Posterior cingulate gyrus (tissue), 11 donors: ENCODE measurements around the gene TPSAB1.
"Not testable (repeated sequence)": the region's sequence is repeated elsewhere in the genome, so short reads cannot be mapped to it uniquely, and the experiment has no call there.

Experiments used
- DNase-seq, 10 donors: peaks; one replicate each; pipeline versions ENCODE4 v3.0.0 to v3.0.0-alpha.2; 2020 to 2021; ENCODE audit warnings: mixed read lengths in 3 of 10
- intact Hi-C: fragments of 100-400 bp; cut with DNase I; formaldehyde crosslinking; loops from one replicate; pipeline ENCODE4 v1.15.1; 2023

The TPSAB1 gene

GRCh38 chr16:1243907-1244850 is 3.7 kb downstream of the TPSAB1 start:
- peak in 3 of 10 donors; percentile 54 to 68 (median 56) for DNase-seq
- intact Hi-C loops = not testable (repeated sequence)

- intact Hi-C loops = no loop called here
- peak in 3 of 10 donors; percentile 62 to 82 (median 70) for DNase-seq
Observed at GRCh38 chr16:1244881-1245280, 4.4 kb downstream of the TPSAB1 start.

- DNase-seq = peak in 3 of 10 donors; percentile 58 to 72 (median 61)
- intact Hi-C loops = no loop called here
Observed at GRCh38 chr16:1245452-1246020, 5.0 kb downstream of the TPSAB1 start.

GRCh38 chr16:1247903-1248537 is 7.5 kb downstream of the TPSAB1 start:
- intact Hi-C loops = not testable (repeated sequence)
- DNase-seq = peak in 2 of 10 donors; percentile 5 to 21

- intact Hi-C loops = not testable (repeated sequence)
- peak in 2 of 10 donors; percentile 18 to 67 for DNase-seq
Observed at GRCh38 chr16:1249031-1249755, 8.7 kb downstream of the TPSAB1 start.

- intact Hi-C loops, DNase-seq: not testable (repeated sequence)
Observed at GRCh38 chr16:1253701-1254364, 13.3 kb downstream of the TPSAB1 start.

GRCh38 chr16:1254821-1255220 is 14.3 kb downstream of the TPSAB1 start:
- peak in 2 of 10 donors; percentile 55 to 60 for DNase-seq
- intact Hi-C loops = not testable (repeated sequence)

- intact Hi-C loops = not testable (repeated sequence)
- peak in 2 of 10 donors; percentile 59 to 63 for DNase-seq
Observed at GRCh38 chr16:1255276-1256122, 15.0 kb downstream of the TPSAB1 start, which contains the start of gene TPSD1. TPSD1 (plus strand) TSS chr16:1256069; CDS start chr16:1256281, 212 bp downstream.

- intact Hi-C loops = not testable (repeated sequence)
- peak in 2 of 10 donors; percentile 62 to 75 for DNase-seq
Observed at GRCh38 chr16:1256296-1256873, 15.9 kb downstream of the TPSAB1 start.

GRCh38 chr16:1256874-1257322 is 16.4 kb downstream of the TPSAB1 start:
- intact Hi-C loops = no loop called here

GRCh38 chr16:1257561-1258224 is 17.2 kb downstream of the TPSAB1 start:
- intact Hi-C loops = no loop called here
- DNase-seq = peak in 2 of 10 donors; percentile 64 to 74

More at GRCh38 chr16:1256874-1257322, 16.4 kb downstream of the TPSAB1 start:
- DNase-seq = peak in 3 of 10 donors; percentile 53 to 82 (median 77)

GRCh38 chr16:1258225-1258600 is 17.7 kb downstream of the TPSAB1 start:
- intact Hi-C loops = no loop called here
- peak in 2 of 10 donors; percentile 62 to 64 for DNase-seq

GRCh38 chr16:1258906-1259759 is 18.6 kb downstream of the TPSAB1 start:
- intact Hi-C loops = no loop called here
- DNase-seq = peak in 2 of 10 donors; percentile 66 to 72

- intact Hi-C loops = no loop called here
- DNase-seq = peak in 1 of 10 donors; percentile 59
Observed at GRCh38 chr16:1259760-1260068, 19.2 kb downstream of the TPSAB1 start.

- intact Hi-C loops = no loop called here
- DNase-seq = peak in 1 of 10 donors; percentile 79
Observed at GRCh38 chr16:1260101-1260680, 19.7 kb downstream of the TPSAB1 start.

- no peak for DNase-seq
- intact Hi-C loops = no loop called here
Observed at GRCh38 chr16:1261131-1261892, 20.8 kb downstream of the TPSAB1 start.
